Keratinocyte (primary cell): Measurements from ENCODE around the gene PPP2R5C.

ENCODE experiments used
- EZH2 ChIP-seq: IDR thresholded peaks from one replicate; pipeline ENCODE4 v1.6.1; 2012; ENCODE audit warnings: inconsistent platforms, mild to moderate bottlenecking, low read length, moderate library complexity
- TF ChIP-seq, protein P1 (sequence below), 3 experiments: IDR thresholded peaks in 1 of 3; conservative IDR thresholded peaks in 1 of 3; optimal IDR thresholded peaks in 1 of 3; 2 replicates in 2 of 3; 3 replicates in 1 of 3; pipeline versions ENCODE3 to v1.5.1; 2011; ENCODE audit warnings: low read length in 3 of 3, mild to moderate bottlenecking in 3 of 3, moderate library complexity in 2 of 3, control low read depth in 1 of 3, inconsistent platforms in 1 of 3; ENCODE audit not compliant: insufficient read depth in 2 of 3; ENCODE audit errors: extremely low read depth in 1 of 3

DNA sequence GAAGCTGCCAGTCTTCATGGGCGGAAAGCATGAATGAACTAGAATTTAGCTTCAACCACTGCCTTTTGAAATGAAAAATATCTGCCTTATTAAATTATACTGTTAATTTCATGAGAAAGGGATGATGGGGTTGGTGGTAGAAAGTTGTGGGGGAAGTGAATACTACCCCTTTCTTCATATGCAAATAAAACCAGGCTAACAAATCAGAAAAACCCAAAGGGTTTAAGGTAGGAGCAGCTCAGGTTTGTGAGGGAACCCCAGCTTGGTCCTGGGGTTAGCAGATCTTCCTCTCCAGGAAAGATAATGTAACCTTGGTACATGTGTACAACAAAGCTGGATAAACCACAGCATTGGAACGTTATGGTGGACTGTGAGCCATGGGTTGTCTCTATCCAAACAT lies 84.0 kb downstream of the PPP2R5C start:
- TF ChIP-seq, protein P1, sequence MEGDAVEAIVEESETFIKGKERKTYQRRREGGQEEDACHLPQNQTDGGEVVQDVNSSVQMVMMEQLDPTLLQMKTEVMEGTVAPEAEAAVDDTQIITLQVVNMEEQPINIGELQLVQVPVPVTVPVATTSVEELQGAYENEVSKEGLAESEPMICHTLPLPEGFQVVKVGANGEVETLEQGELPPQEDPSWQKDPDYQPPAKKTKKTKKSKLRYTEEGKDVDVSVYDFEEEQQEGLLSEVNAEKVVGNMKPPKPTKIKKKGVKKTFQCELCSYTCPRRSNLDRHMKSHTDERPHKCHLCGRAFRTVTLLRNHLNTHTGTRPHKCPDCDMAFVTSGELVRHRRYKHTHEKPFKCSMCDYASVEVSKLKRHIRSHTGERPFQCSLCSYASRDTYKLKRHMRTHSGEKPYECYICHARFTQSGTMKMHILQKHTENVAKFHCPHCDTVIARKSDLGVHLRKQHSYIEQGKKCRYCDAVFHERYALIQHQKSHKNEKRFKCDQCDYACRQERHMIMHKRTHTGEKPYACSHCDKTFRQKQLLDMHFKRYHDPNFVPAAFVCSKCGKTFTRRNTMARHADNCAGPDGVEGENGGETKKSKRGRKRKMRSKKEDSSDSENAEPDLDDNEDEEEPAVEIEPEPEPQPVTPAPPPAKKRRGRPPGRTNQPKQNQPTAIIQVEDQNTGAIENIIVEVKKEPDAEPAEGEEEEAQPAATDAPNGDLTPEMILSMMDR (optimal IDR thresholded peaks at IDR 0.05 in 1 of 3, IDR thresholded peaks at IDR 0.05 in 1 of 3, conservative IDR thresholded peaks at IDR 0.05 in 1 of 3; ENCODE audit: extremely low read depth in 1 of 3, insufficient read depth in 2 of 3, low read length in 3 of 3), result no peak
- TF ChIP-seq EZH2, result no peak
